SH-SY5Y (cell line): ENCODE results near the gene VOPP1.

Experiments used
- GATA2 ChIP-seq: IDR thresholded peaks from 2 replicates; pipeline ENCODE4 v1.6.1; 2011; ENCODE audit warnings: mild to moderate bottlenecking, low read depth, low read length
- GATA3 ChIP-seq: IDR thresholded peaks from 2 replicates; pipeline ENCODE4 v1.6.1; 2011; ENCODE audit warnings: low read depth, mild to moderate bottlenecking, low read length, moderate library complexity

DNA sequence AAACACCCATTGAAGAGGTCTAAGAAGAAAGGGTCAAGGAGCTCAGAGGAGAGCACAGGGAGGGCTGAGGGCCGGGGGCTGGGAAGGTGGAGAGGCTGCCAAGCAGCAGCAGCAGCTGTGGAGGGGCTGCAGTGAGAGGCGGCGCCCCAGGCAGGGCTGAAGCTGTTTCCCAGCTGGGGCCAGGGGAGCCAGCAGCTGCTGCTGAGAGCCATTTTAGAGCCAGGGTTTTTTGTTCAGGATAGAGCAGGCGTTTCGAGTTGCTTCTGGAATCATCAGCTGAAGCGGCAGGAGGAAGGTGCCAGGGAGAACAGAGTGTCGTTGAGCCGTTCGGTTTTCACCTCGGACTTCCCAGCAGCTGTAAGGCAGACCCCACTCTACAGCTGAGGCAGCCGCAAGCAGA lies 144.5 kb downstream of the VOPP1 start:
- no peak for TF ChIP-seq GATA2
- no peak for TF ChIP-seq GATA3
